GM12878 (cell line): ENCODE measurements around the gene IRF2. TPM values are rescaled to one million over a fixed set of nuclear protein-coding genes. Genes with fewer than 3 reads are reported as not detected.

Source experiments
- ATAC-seq: fragments of 200-7000 bp; cut with Tn5 transposase; 3 replicates; pipeline ENCODE4 v1.9.1; 2020; ENCODE audit warnings: mild to moderate bottlenecking, moderate library complexity
- BruUV-seq: library from RNA; stranded (reverse); fragments of 400-500 nt; replicated peaks from 2 replicates; lab custom pipeline; 2021; lab: Mats Ljungman, UMichigan
- CTCF ChIA-PET: fragments of 300-600 bp; sonication (Branson Sonifier 250); formaldehyde crosslinking; extraction: SDS; loops from one replicate; lab custom pipeline; 2021; ENCODE audit warnings: inconsistent platforms; lab: Yijun Ruan, JAX
- POLR2A ChIA-PET: fragments of 350-600 bp; formaldehyde crosslinking; extraction: SDS; loops from one replicate; lab custom pipeline; 2021; ENCODE audit warnings: inconsistent platforms; lab: Charles Lee
- RAD21 ChIA-PET: fragments of 300-600 bp; sonication (Branson Sonifier 250); formaldehyde crosslinking; loops from one replicate; lab custom pipeline; 2023; ENCODE audit warnings: antibody characterized with exemption; ENCODE audit not compliant: unreplicated experiment; lab: Charles Lee
- SMC1A ChIA-PET: fragments of 300-600 bp; sonication (Branson Sonifier 250); formaldehyde crosslinking; loops from one replicate; lab custom pipeline; 2023; ENCODE audit not compliant: unreplicated experiment, uncharacterized antibody; lab: Charles Lee
- DNase-seq: peaks from one replicate; pipeline ENCODE4 v3.0.0-alpha.2; 2011; ENCODE audit warnings: low read depth, low spot score
- FAIRE-seq: peaks from 3 replicates; lab custom pipeline; 2011; peaks lifted over from hg19 to GRCh38; lab: Jason Lieb, UNC
- H2AFZ ChIP-seq: 2 replicates; pipeline ENCODE4 v1.6.0; 2011; ENCODE audit warnings: low read depth, low read length, control low read depth; ENCODE audit not compliant: control insufficient read depth
- H3K27ac ChIP-seq: 2 replicates; pipeline ENCODE4 v1.5.1; 2011; ENCODE audit warnings: control low read depth; ENCODE audit not compliant: control insufficient read depth, insufficient read depth
- H3K27me3 ChIP-seq, 2 experiments: replicated peaks in 1 of 2; 2 replicates each; pipeline versions ENCODE4 v1.6.0 to v1.6.1; 2011; ENCODE audit warnings: low read length in 1 of 2; ENCODE audit not compliant: control insufficient read depth in 2 of 2, insufficient read depth in 2 of 2
- H3K36me3 ChIP-seq, 2 experiments: 2 replicates each; pipeline ENCODE4 v1.5.1; 2011; ENCODE audit warnings: low read length in 1 of 2; ENCODE audit not compliant: control insufficient read depth in 2 of 2, insufficient read depth in 2 of 2
- H3K4me1 ChIP-seq: 2 replicates; pipeline ENCODE4 v1.6.1; 2011; ENCODE audit warnings: mild to moderate bottlenecking, low read length, moderate library complexity, mixed read lengths; ENCODE audit not compliant: control insufficient read depth, insufficient read depth
- H3K4me2 ChIP-seq: 2 replicates; pipeline ENCODE4 v1.6.0; 2011; ENCODE audit warnings: control low read depth; ENCODE audit not compliant: control insufficient read depth, insufficient read depth
- H3K4me3 ChIP-seq: fragments of 200-600 bp; sonication (generic); 2 replicates; pipeline ENCODE4 v1.5.1; 2016
- H3K79me2 ChIP-seq: 2 replicates; pipeline ENCODE4 v1.6.0; 2011; ENCODE audit warnings: low read length; ENCODE audit not compliant: control insufficient read depth, insufficient read depth
- H3K9ac ChIP-seq: 2 replicates; pipeline ENCODE4 v1.8.0; 2011; ENCODE audit warnings: low read length, control low read depth, mixed read lengths; ENCODE audit not compliant: control insufficient read depth, insufficient read depth
- H3K9me3 ChIP-seq: replicated peaks from 3 replicates; pipeline ENCODE4 v1.5.1; 2011; ENCODE audit warnings: mild to moderate bottlenecking, low read length; ENCODE audit not compliant: control insufficient read depth, insufficient read depth
- H4K20me1 ChIP-seq: 2 replicates; pipeline ENCODE4 v1.6.0; 2011; ENCODE audit not compliant: control insufficient read depth, insufficient read depth
- KDM1A ChIP-seq: fragments of 200-600 bp; sonication (generic); IDR thresholded peaks from 2 replicates; pipeline ENCODE4 v1.6.1; 2016; ENCODE audit warnings: borderline replicate concordance
- NFYB ChIP-seq: IDR thresholded peaks from 2 replicates; pipeline ENCODE4 v1.6.1; 2011; ENCODE audit warnings: low read depth, mild to moderate bottlenecking, low read length, improper control_type of control experiment, moderate library complexity; ENCODE audit not compliant: insufficient read depth
- PAX5 ChIP-seq: IDR thresholded peaks from 2 replicates; pipeline ENCODE4 v1.6.1; 2011; ENCODE audit warnings: low read depth, low read length, borderline replicate concordance
- PML ChIP-seq: IDR thresholded peaks from 2 replicates; pipeline ENCODE4 v1.6.1; 2012; ENCODE audit warnings: low read length, inconsistent platforms
- SMAD5 ChIP-seq: IDR thresholded peaks from 2 replicates; pipeline ENCODE4 v1.6.1; 2016; ENCODE audit warnings: antibody characterized with exemption, low read depth
- SPI1 ChIP-seq: IDR thresholded peaks from 2 replicates; pipeline ENCODE4 v1.6.1; 2011; ENCODE audit warnings: low read depth, mild to moderate bottlenecking, low read length, moderate library complexity, borderline replicate concordance; ENCODE audit not compliant: insufficient read depth
- SRF ChIP-seq, 2 experiments: IDR thresholded peaks; 2 replicates each; pipeline ENCODE4 v1.6.1; 2011; ENCODE audit warnings: low read depth in 2 of 2, low read length in 2 of 2, mild to moderate bottlenecking in 1 of 2, moderate library complexity in 1 of 2
- YBX1 ChIP-seq: fragments of 450-650 bp; IDR thresholded peaks from 2 replicates; pipeline ENCODE4 v1.6.1; 2016; ENCODE audit warnings: antibody characterized with exemption
- YY1 ChIP-seq: IDR thresholded peaks from 2 replicates; pipeline ENCODE4 v1.6.1; 2011; ENCODE audit warnings: low read depth, mild to moderate bottlenecking, low read length
- ZNF207 ChIP-seq: fragments of 450-650 bp; IDR thresholded peaks from 2 replicates; pipeline ENCODE4 v1.6.1; 2014; ENCODE audit warnings: antibody characterized with exemption, mild to moderate bottlenecking, borderline replicate concordance
- ZNF592 ChIP-seq: fragments of 450-650 bp; IDR thresholded peaks from 2 replicates; pipeline ENCODE4 v1.6.1; 2017; ENCODE audit warnings: mild to moderate bottlenecking, moderate library complexity
- WGBS: methylation state at CpG from one replicate; pipeline ENCODE4 v1.1.6; 2016; ENCODE audit warnings: low lambda C conversion rate; ENCODE audit not compliant: insufficient replicate concordance, insufficient coverage; ENCODE audit errors: missing lambda C conversion rate; 5-methylcytosine and 5-hydroxymethylcytosine counted together
- in situ Hi-C: fragments of 300-500 bp; cut with MboI; formaldehyde crosslinking; loops from 9 replicates; pipeline ENCODE4 v1.14.3; 2018; ENCODE audit warnings: mixed read lengths
- intact Hi-C: fragments of 100-400 bp; cut with micrococcal nuclease; formaldehyde crosslinking; loops from one replicate; pipeline ENCODE4 v1.14.2; 2022; ENCODE audit not compliant: unreplicated experiment
- polyA plus RNA-seq, 11 experiments: library from polyadenylated mRNA; depleted of rRNA in 4 of 11; unstranded in 6 of 11; stranded (reverse) in 5 of 11; fragments of >200 nt; fragmentation: Nextera tagmentation in 4 of 11; fragmentation: Illumina TruSeq in 1 of 11; extraction: Ambion mirVana in 4 of 11; extraction: Trizol in 1 of 11; gene quantifications; 1 replicate in 1 of 11; 2 replicates in 10 of 11; pipeline versions ENCODE4 v1.2.1 to v1.2.3, GENCODE V29; 2011 to 2016; ENCODE audit warnings: inconsistent platforms in 2 of 11, missing spikeins in 2 of 11, low read depth in 1 of 11
- total RNA-seq, 4 experiments: library from RNA; depleted of rRNA in 3 of 4; stranded (reverse); fragments of >200 nt in 3 of 4; fragmentation: Illumina TruSeq in 1 of 4; extraction: Trizol in 1 of 4; gene quantifications; 2 replicates each; pipeline versions ENCODE4 v1.2.1 to v1.2.3, GENCODE V29; 2013 to 2021
- TF ChIP-seq, protein P1 (sequence below): IDR thresholded peaks from 2 replicates; pipeline ENCODE4 v1.6.1; 2012; ENCODE audit warnings: low read depth, low read length, improper control_type of control experiment
- TF ChIP-seq, protein P2 (sequence below): IDR thresholded peaks from 2 replicates; pipeline ENCODE4 v1.6.1; 2012; ENCODE audit warnings: mild to moderate bottlenecking, low read depth, low read length

IRF2 gene
- total and polyA plus RNA-seq, 10 of the 15 experiments (the other 5 are each of a cell fraction or from before 2014, with no cell fraction given): 45.1 to 99.3 (median 58.9) TPM

- H3K27ac ChIP-seq: peak overlapping the region; percentile 76
- RAD21 ChIA-PET: interaction anchor here (0.7 to 3.7 kb wide), 10 partner anchors 12 to 144 kb away, joined by 3 to 22 read pairs (median 4); no protein-coding TSS in a partner anchor
- no peaks in the 10 kb centered on the region for H3K27me3 ChIP-seq
- no peak overlapping the region; the same call in 1 of the 2 replicates for H2AFZ ChIP-seq
- SMC1A ChIA-PET: interaction anchor here (0.6 to 2.6 kb wide), 17 partner anchors 11 to 259 kb away, joined by 3 to 23 read pairs (median 6); no protein-coding TSS in a partner anchor
- ATAC-seq (peak; percentile 9; the same call in 2 of the 3 replicates), FAIRE-seq (no peak), DNase-seq (no peak)
- POLR2A ChIA-PET: interaction anchor here (0.7 to 2.9 kb wide), 9 partner anchors 10 to 119 kb away, joined by 3 to 16 read pairs (median 3); no protein-coding TSS in a partner anchor
- WGBS: 14% methylated on average over 7 of the region's 7 CpGs
- peak overlapping the region; percentile 29 for H3K4me3 ChIP-seq
- peaks cover 13 to 52% of the 10 kb centered on the region in 2 experiments for H3K36me3 ChIP-seq
- no TSS peak for BruUV-seq
- peak overlapping the region; percentile 94 for H3K4me2 ChIP-seq
- intact Hi-C loops (loop anchor here (5.0 kb wide), 5 partner anchors 77 to 142 kb away; partner anchors contain the start of gene IRF2), in situ Hi-C loops (no loop called here)
- peaks cover 5% of the 10 kb centered on the region for H3K79me2 ChIP-seq
- H3K9me3 ChIP-seq: no peaks in the 10 kb centered on the region; the same call in 1 of the 3 replicates
- H4K20me1 ChIP-seq: no peaks in the 10 kb centered on the region
- peaks cover 29% of the 10 kb centered on the region for H3K4me1 ChIP-seq
- H3K9ac ChIP-seq: peak overlapping the region; percentile 47
- CTCF ChIA-PET: interaction anchor here (0.8 to 1.9 kb wide), 5 partner anchors 10 to 132 kb away, joined by 3 to 6 read pairs (median 4); no protein-coding TSS in a partner anchor
- TF ChIP-seq YY1 (peak; percentile 51; the same call in 1 of the 2 replicates), SPI1 (no peak), PML (0 out of 2 replicates have a peak, but pooled peaks have one; percentile 12), PAX5 (no peak), NFYB (no peak), YBX1 (no peak), KDM1A (no peak), ZNF592 (no peak), SRF (IDR thresholded peaks at IDR 0.05; ENCODE audit: low read depth in 2 of 2, low read length in 2 of 2) (no peak), SMAD5 (no peak), ZNF207 (no peak)
- TF ChIP-seq, protein P1, sequence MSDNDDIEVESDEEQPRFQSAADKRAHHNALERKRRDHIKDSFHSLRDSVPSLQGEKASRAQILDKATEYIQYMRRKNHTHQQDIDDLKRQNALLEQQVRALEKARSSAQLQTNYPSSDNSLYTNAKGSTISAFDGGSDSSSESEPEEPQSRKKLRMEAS: no peak
- TF ChIP-seq, protein P2, sequence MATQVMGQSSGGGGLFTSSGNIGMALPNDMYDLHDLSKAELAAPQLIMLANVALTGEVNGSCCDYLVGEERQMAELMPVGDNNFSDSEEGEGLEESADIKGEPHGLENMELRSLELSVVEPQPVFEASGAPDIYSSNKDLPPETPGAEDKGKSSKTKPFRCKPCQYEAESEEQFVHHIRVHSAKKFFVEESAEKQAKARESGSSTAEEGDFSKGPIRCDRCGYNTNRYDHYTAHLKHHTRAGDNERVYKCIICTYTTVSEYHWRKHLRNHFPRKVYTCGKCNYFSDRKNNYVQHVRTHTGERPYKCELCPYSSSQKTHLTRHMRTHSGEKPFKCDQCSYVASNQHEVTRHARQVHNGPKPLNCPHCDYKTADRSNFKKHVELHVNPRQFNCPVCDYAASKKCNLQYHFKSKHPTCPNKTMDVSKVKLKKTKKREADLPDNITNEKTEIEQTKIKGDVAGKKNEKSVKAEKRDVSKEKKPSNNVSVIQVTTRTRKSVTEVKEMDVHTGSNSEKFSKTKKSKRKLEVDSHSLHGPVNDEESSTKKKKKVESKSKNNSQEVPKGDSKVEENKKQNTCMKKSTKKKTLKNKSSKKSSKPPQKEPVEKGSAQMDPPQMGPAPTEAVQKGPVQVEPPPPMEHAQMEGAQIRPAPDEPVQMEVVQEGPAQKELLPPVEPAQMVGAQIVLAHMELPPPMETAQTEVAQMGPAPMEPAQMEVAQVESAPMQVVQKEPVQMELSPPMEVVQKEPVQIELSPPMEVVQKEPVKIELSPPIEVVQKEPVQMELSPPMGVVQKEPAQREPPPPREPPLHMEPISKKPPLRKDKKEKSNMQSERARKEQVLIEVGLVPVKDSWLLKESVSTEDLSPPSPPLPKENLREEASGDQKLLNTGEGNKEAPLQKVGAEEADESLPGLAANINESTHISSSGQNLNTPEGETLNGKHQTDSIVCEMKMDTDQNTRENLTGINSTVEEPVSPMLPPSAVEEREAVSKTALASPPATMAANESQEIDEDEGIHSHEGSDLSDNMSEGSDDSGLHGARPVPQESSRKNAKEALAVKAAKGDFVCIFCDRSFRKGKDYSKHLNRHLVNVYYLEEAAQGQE: no peak
Measured at GRCh38 chr4:184395451-184395917, 78.9 kb downstream of the IRF2 start.
